Panc1 (cell line): ENCODE data around the gene MSANTD2. TPM values are rescaled to one million over a fixed set of nuclear protein-coding genes. Genes with fewer than 3 reads are reported as not detected.

ENCODE experiments used
- ATAC-seq: fragments of 200-7000 bp; cut with Tn5 transposase; 2 replicates; pipeline ENCODE4 v1.9.1; 2020; ENCODE audit warnings: mild to moderate bottlenecking, moderate library complexity
- BruUV-seq: library from RNA; stranded (reverse); fragments of 400-500 nt; replicated peaks from 2 replicates; lab custom pipeline; 2021; lab: Mats Ljungman, UMichigan
- CTCF ChIA-PET: fragments of 300-600 bp; sonication (Branson Sonifier 250); formaldehyde crosslinking; loops from one replicate; lab custom pipeline; 2022; ENCODE audit warnings: antibody characterized with exemption; lab: Charles Lee
- POLR2A ChIA-PET: fragments of 300-600 bp; sonication (Branson Sonifier 250); formaldehyde crosslinking; loops from one replicate; lab custom pipeline; 2022; ENCODE audit warnings: antibody characterized with exemption; lab: Charles Lee
- DNase-seq: peaks from one replicate; pipeline ENCODE4 v3.0.0-alpha.2; 2010; ENCODE audit warnings: low read depth, low spot score
- H3K27ac ChIP-seq: 2 replicates; pipeline ENCODE4 v1.5.1; 2011; ENCODE audit warnings: mild to moderate bottlenecking, low read length, inconsistent platforms
- H3K27me3 ChIP-seq: fragments of 200-500 bp; sonication (Bioruptor generic); 2 replicates; pipeline ENCODE4 v1.6.0; 2014; ENCODE audit warnings: low read length, inconsistent platforms; ENCODE audit not compliant: control insufficient read depth, insufficient read depth
- H3K36me3 ChIP-seq: fragments of 200-500 bp; sonication (Bioruptor generic); 2 replicates; pipeline ENCODE4 v1.5.1; 2014; ENCODE audit warnings: inconsistent platforms, mild to moderate bottlenecking, low read length, moderate library complexity; ENCODE audit not compliant: control insufficient read depth, insufficient read depth
- H3K4me1 ChIP-seq: 2 replicates; pipeline ENCODE4 v1.5.1; 2011; ENCODE audit warnings: inconsistent platforms, mild to moderate bottlenecking, low read length, moderate library complexity; ENCODE audit not compliant: control insufficient read depth, insufficient read depth
- H3K4me3 ChIP-seq, 2 experiments: 2 replicates each; pipeline ENCODE4 v1.5.1; 2011 to 2012; ENCODE audit warnings: low read depth in 2 of 2, low read length in 2 of 2, mild to moderate bottlenecking in 2 of 2, inconsistent platforms in 1 of 2, moderate library complexity in 1 of 2
- H3K9me3 ChIP-seq: fragments of 200-500 bp; sonication (Bioruptor generic); 2 replicates; pipeline ENCODE4 v1.5.1; 2014; ENCODE audit warnings: low read depth, mild to moderate bottlenecking, inconsistent platforms, low read length, moderate library complexity; ENCODE audit not compliant: control insufficient read depth, insufficient read depth
- POLR2AphosphoS5 ChIP-seq: IDR thresholded peaks from 2 replicates; pipeline ENCODE4 v1.6.1; 2012; ENCODE audit warnings: mild to moderate bottlenecking, low read depth, low read length, moderate library complexity
- SIN3A ChIP-seq: IDR thresholded peaks from 2 replicates; pipeline ENCODE4 v1.6.1; 2012; ENCODE audit warnings: low read depth, mild to moderate bottlenecking, low read length, moderate library complexity, borderline replicate concordance; ENCODE audit not compliant: insufficient read depth
- TCF7L2 ChIP-seq: IDR thresholded peaks from 2 replicates; pipeline ENCODE4 v1.6.1; 2011; ENCODE audit warnings: mild to moderate bottlenecking, low read depth, low read length, inconsistent platforms
- in situ Hi-C: cut with HindIII; loops from 2 replicates; pipeline ENCODE4 v1.10.0; 2016; ENCODE audit warnings: low sequenced_read_pairs, low pct_unique_long_range_greater_than_20kb
- intact Hi-C: fragments of 100-400 bp; cut with micrococcal nuclease; formaldehyde crosslinking; loops from one replicate; pipeline ENCODE4 v1.10.0; 2022; ENCODE audit not compliant: unreplicated experiment
- total RNA-seq: library from RNA; stranded (reverse); gene quantifications from one replicate; pipeline ENCODE4 v1.2.1, GENCODE V29; 2021; ENCODE audit not compliant: unreplicated experiment
- TF ChIP-seq, protein P1 (sequence below): fragments of 450-650 bp; IDR thresholded peaks from 2 replicates; pipeline ENCODE4 v1.5.1; 2017; ENCODE audit warnings: mild to moderate bottlenecking
- TF ChIP-seq, protein P2 (sequence below), 2 experiments: IDR thresholded peaks; 2 replicates each; pipeline ENCODE4 v1.6.1; 2011 to 2012; ENCODE audit warnings: low read depth in 2 of 2, control low read depth in 1 of 2, low read length in 1 of 2, mild to moderate bottlenecking in 1 of 2, moderate library complexity in 1 of 2; ENCODE audit not compliant: insufficient read depth in 1 of 2

The MSANTD2 gene
- total RNA-seq, 1 experiment from 2014 or later = 20.5 TPM

DNA sequence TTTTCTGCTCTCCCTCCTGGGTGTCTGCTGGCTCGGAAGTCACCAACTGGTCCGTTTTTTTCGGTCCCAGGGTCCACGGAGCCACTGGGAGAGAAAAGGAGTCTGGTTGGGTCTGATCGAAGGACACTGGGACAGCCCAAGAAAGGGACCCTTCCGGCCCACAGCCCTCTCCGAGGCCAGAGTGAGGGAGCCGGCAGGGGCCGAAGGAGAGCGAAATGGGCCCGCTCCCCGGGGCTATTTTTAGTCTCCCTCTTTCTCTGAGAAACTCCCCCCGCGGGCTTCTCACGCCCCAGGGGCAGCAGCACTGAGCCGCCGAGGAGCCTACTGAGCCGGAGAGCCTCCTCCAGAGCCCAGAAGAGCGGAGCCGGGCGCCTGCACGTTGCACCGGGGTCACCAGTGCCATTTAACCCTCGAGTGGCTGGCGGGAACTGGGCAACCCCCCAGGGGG lies 40.0 kb downstream of the MSANTD2 start:
- no TSS peak for BruUV-seq
- in situ Hi-C loops (no loop called here), intact Hi-C loops (loop anchor here (5.0 kb wide), 1 partner anchor 37 kb away; no protein-coding TSS in a partner anchor)
- Histone ChIP-seq H3K4me3 (no peak overlapping the region), H3K27ac (no peak overlapping the region), H3K4me1 (peaks cover 7% of the 10 kb centered on the region; the same call in 1 of the 2 replicates), H3K27me3 (no peaks in the 10 kb centered on the region), H3K36me3 (no peaks in the 10 kb centered on the region; the same call in 1 of the 2 replicates), H3K9me3 (no peaks in the 10 kb centered on the region)
- TF ChIP-seq, protein P1, sequence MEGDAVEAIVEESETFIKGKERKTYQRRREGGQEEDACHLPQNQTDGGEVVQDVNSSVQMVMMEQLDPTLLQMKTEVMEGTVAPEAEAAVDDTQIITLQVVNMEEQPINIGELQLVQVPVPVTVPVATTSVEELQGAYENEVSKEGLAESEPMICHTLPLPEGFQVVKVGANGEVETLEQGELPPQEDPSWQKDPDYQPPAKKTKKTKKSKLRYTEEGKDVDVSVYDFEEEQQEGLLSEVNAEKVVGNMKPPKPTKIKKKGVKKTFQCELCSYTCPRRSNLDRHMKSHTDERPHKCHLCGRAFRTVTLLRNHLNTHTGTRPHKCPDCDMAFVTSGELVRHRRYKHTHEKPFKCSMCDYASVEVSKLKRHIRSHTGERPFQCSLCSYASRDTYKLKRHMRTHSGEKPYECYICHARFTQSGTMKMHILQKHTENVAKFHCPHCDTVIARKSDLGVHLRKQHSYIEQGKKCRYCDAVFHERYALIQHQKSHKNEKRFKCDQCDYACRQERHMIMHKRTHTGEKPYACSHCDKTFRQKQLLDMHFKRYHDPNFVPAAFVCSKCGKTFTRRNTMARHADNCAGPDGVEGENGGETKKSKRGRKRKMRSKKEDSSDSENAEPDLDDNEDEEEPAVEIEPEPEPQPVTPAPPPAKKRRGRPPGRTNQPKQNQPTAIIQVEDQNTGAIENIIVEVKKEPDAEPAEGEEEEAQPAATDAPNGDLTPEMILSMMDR = no peak
- no peak for TF ChIP-seq TCF7L2
- TF ChIP-seq, protein P2, sequence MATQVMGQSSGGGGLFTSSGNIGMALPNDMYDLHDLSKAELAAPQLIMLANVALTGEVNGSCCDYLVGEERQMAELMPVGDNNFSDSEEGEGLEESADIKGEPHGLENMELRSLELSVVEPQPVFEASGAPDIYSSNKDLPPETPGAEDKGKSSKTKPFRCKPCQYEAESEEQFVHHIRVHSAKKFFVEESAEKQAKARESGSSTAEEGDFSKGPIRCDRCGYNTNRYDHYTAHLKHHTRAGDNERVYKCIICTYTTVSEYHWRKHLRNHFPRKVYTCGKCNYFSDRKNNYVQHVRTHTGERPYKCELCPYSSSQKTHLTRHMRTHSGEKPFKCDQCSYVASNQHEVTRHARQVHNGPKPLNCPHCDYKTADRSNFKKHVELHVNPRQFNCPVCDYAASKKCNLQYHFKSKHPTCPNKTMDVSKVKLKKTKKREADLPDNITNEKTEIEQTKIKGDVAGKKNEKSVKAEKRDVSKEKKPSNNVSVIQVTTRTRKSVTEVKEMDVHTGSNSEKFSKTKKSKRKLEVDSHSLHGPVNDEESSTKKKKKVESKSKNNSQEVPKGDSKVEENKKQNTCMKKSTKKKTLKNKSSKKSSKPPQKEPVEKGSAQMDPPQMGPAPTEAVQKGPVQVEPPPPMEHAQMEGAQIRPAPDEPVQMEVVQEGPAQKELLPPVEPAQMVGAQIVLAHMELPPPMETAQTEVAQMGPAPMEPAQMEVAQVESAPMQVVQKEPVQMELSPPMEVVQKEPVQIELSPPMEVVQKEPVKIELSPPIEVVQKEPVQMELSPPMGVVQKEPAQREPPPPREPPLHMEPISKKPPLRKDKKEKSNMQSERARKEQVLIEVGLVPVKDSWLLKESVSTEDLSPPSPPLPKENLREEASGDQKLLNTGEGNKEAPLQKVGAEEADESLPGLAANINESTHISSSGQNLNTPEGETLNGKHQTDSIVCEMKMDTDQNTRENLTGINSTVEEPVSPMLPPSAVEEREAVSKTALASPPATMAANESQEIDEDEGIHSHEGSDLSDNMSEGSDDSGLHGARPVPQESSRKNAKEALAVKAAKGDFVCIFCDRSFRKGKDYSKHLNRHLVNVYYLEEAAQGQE (IDR thresholded peaks at IDR 0.05; ENCODE audit: insufficient read depth in 1 of 2, low read depth in 2 of 2, low read length in 1 of 2) = no peak
- no peak for TF ChIP-seq SIN3A
- no peak for TF ChIP-seq POLR2AphosphoS5
- ChIA-PET POLR2A (no interaction called here), CTCF (no interaction called here)
- DNase-seq = no peak
- no peak for ATAC-seq

DNA sequence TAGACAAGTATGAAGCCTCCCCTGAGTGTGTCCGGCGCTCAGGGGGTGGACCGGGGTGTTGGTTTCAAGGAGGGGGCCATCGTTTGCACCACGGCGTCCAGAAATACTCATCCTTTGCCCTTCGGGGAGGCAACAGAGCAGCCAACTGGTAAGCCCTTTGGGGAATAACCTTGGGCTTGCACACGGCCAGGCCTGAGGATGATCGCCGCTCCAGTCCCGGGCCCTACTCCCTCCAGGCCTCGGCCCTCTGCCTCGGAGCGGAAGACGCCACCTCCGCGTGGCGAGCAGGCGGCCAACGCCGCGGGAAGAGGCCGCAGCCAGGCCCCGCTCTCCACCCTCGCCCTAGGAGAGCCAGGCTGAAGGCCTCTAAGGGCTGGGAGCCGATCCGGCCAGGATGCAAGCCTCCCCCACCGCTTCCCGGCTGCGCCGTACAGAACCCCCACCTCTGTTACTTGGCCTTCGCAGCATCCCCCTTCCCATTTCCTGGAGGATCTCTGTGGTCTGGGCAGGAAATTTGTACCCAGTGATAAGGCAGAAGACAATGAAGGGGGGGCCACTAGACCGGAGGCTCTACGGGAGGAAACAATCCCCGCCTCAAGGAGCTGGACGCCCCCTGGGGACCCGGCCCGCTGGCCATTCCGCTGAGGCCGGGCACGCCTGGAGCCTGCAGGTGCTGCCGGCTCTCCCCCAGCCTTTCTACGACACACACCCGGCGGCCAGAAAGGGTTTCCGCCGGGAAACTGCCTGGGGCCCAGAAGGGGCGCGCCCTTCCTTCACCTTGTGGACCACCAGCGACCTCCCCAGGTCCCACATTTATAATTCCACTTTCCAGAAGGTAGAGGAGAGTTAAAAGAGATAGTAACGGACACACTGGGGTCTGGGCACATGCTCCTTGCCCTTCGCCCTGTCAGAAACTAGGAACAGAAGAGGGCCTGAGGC lies 40.7 kb downstream of the MSANTD2 start:
- no peak for ATAC-seq
- no peak for DNase-seq
- in situ Hi-C loops (no loop called here), intact Hi-C loops (loop anchor here (5.0 kb wide), 1 partner anchor 38 kb away; no protein-coding TSS in a partner anchor)
- no peaks in the 10 kb centered on the region for H3K36me3 ChIP-seq
- TF ChIP-seq, protein P2 (IDR thresholded peaks at IDR 0.05; ENCODE audit: insufficient read depth in 1 of 2, low read depth in 2 of 2, low read length in 1 of 2) = no peak
- TF ChIP-seq, protein P1 = no peak
- TF ChIP-seq SIN3A (no peak), POLR2AphosphoS5 (no peak), TCF7L2 (no peak)
- H3K27me3 ChIP-seq = no peaks in the 10 kb centered on the region
- CTCF ChIA-PET = no interaction called here
- POLR2A ChIA-PET = no interaction called here
- no peak overlapping the region for H3K27ac ChIP-seq
- peaks cover 7% of the 10 kb centered on the region; the same call in 1 of the 2 replicates for H3K4me1 ChIP-seq
- H3K9me3 ChIP-seq = no peaks in the 10 kb centered on the region
- no TSS peak for BruUV-seq
- no peak overlapping the region for H3K4me3 ChIP-seq
